GM18507 (cell line): Measurements from ENCODE around the gene RHBDF2.

Experiments used
- DNase-seq: peaks from one replicate; pipeline ENCODE4 v3.0.0; 2011; ENCODE audit warnings: low read depth; ENCODE audit not compliant: insufficient read length; ENCODE audit errors: extremely low spot score
- FAIRE-seq: peaks from 2 replicates; lab custom pipeline; 2011; peaks lifted over from hg19 to GRCh38; lab: Jason Lieb, UNC

The RHBDF2 gene

DNA sequence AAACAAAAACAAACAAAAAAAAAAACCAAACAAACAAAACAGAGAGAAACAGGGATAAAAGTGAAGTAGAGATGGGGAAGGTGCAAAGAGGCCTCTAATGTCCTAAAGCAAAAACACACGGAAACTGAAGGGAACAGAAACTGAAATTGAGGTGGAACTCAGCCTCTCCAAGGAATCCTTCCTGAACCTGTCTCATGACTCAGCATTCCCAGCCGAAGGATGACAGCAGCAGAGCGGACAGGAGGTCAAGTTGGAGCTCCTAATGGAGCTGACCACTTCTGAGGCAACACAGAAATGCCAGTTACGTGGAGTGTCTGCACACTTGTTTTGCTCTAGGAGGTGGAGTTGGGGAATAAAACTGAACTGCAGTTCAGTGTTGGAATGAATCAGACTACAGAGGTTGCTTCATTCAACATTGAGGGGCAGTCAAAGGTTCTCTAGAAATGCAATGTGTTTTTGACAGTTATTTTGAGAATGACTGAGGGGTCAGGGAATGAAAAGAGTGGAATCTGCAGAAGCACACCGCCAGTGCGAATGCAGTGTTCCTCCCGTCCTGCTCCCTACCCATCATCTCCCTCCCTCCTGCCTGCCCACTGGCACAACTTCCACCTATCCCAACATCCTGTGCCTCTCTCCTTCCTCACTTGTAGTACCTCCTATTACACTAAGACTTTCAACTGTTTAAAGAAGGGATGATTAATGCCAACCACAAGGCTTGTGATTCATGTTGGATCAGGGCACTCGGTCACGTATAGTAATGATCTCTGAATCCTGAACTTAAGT lies 54.6 kb downstream of the RHBDF2 start:
- FAIRE-seq (no peak), DNase-seq (no peak)

GRCh38 chr17:76445697-76446448 lies 55.4 kb downstream of the RHBDF2 start:
- FAIRE-seq, result no peak
- DNase-seq, result no peak

DNA sequence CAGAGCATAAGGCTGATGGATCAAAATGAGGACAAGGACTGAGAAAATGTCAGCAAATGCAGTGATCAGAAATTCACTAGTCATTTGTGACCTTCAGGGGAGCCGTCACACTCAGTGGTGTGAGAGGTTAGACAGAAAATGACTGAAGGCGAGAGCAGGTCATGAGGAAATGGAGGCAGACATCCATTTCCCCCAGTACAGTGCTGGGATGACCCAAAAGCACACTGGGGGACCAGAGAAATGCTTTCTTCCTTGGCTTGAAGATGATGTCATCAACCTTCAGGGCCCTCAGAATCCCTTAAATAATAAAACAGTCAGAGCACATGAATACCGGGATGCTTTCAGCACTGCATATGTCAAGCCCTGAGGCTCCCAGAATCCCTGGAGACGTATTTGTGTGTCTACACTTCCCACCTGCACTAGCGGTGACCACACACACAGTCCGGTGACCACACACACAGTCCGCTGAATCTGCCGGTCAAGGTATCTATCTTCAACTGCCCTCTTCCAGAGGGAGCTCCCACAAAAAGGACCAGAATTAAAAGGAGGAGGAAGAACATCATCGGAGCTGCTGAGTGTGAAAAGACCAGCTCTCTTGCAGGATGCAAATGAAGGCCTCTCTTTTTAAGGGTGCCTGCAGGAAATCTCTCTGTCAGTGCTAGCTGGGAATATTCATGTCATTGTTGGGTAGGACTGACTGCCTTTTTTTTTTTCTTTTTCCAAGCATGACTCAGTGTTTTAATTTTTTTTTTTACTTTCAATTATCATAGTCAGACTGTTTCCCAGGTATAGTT lies 56.5 kb downstream of the RHBDF2 start:
- DNase-seq (no peak), FAIRE-seq (no peak)

- FAIRE-seq (peak; percentile 35), DNase-seq (no peak)
These were observed 58.6 kb downstream of the RHBDF2 start for GRCh38 chr17:76442341-76443338.

- no peak for FAIRE-seq
These were observed 59.4 kb downstream of the RHBDF2 start for GRCh38 chr17:76441686-76442340.

GRCh38 chr17:76440751-76441362 lies 60.4 kb downstream of the RHBDF2 start:
- FAIRE-seq (no peak), DNase-seq (no peak)

More at GRCh38 chr17:76441686-76442340, 59.4 kb downstream of the RHBDF2 start:
- no peak for DNase-seq

DNA sequence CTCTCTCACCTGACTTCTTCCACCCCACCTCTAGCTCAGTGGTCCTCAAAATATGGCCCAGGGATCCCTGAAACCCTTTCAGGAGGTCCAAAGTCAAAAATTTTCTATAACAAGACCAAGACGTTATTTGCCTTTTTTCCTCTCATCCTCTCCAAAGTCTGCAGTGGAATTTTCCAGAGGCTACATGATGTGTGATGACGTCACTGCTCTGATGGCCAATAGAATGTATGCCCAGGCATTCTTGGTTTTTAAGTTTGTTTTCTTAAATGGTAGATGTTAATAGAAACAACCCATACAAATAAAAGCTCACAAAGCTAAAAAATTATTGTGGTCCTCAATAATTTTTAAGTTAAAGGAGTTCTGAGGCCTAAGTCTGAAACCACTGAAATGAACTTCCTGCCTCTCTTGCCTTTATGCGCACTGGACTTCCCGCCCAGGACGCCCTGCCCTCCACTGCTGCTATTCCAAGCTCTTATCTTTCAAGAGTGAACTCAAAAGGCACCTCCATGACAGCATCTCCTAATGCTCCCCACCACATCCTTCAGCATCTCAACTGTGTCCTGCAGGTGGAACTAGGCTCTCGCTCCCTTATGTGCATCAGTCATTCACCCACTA lies 61.8 kb downstream of the RHBDF2 start:
- FAIRE-seq (no peak), DNase-seq (no peak)

DNA sequence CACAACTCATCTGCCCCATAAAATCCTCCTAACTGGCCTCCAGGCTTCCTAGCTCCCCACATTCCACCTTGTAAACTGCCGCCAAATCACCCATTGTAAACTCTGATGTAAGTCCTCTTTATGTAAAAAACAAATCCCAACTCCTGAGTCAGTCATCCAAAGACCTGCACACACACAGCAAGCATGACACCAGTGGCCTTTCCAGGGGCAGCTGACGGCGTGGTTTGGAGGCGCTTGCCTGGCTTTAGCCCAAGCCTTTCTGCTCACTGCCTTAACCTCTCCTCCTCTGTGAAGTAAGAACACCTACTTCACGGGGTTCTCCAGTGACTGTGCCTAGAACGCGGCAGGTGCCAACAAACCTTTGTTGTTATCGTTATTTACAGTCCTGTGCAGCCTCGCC lies 62.3 kb downstream of the RHBDF2 start:
- DNase-seq (no peak), FAIRE-seq (no peak)

DNA sequence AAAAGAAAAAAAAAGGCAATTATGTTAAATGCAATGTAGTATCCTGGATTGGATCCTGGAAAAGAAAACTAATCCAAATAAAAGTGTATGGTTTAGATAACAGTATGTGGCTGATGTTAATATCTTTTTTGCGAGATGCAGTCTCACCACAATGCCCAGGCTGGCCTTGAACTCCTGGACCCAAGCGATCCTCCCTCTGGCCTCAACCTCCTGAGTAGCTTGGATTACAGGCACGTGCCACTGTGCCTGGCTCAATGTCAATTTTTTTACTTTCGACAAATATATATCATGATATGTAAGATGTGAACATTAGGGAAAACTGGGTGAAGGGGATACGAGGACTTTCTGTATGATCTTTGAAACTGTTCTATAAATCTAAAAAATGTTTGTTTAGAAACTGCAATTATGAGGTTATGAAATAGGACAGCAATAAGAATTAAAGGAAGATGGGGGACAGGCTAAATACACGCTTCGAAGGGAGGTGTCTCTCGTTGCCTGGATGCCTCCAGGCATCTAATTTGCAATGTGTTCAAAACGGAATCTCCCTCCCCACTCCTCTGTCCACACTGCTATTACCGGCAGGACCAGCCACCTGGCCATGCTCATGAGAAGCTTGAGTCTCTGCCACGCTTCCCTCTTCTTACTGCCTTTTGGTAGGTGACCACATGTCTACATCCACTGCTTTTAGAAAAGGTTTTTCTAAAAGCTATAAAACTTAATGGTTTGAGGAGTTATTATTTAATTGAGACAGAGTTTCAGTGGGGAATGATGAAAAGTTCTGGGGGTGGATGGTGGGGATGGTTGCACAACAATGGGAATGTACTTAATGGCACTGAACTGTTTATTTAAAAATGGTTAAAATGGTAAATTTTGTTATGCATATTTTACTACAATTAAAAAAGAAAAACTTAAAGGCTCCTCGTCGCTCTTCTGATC lies 63.5 kb downstream of the RHBDF2 start:
- FAIRE-seq (no peak), DNase-seq (no peak)

DNA sequence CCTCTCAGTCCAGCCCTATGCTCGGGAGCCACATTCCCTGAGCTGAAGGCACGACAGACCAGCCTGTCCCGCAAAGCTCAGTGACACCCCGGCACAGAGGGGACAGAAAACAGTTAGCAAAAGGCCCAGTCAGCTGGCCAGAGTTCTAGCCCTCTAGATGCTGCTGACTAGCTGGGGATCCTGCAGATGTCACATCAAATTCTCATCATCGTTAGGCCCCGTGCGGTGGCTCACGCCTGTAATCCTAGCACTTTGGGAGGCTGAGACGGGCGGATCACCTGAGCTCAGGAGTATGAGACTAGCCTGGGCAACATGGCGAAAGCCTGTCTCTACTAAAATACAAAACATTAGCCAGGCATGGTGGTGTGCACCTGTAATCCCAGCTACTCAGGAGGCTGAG lies 65.5 kb downstream of the RHBDF2 start:
- FAIRE-seq (no peak), DNase-seq (no peak)

- DNase-seq (no peak), FAIRE-seq (no peak)
These were observed 66.4 kb downstream of the RHBDF2 start for GRCh38 chr17:76434870-76435269.

DNA sequence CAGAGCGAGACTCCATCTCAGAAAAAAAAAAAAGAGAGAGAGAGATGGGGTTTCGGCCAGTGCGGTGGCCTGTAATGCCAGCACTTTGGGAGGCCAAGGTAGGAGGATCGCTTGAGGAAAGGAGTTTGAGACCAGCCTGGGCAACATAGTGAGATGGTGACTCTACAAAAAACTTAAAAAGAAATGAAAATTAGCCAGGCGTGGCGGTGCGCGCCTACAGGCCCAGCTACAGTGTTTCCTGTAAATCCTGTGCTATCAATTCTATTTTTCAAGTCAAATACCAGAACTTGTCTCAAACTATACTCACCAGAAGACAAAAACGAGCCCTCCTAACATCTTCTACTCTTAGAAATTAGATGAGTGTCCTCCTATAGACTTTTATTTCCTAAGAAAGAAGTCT lies 67.5 kb downstream of the RHBDF2 start:
- no peak for DNase-seq
- no peak for FAIRE-seq

DNA sequence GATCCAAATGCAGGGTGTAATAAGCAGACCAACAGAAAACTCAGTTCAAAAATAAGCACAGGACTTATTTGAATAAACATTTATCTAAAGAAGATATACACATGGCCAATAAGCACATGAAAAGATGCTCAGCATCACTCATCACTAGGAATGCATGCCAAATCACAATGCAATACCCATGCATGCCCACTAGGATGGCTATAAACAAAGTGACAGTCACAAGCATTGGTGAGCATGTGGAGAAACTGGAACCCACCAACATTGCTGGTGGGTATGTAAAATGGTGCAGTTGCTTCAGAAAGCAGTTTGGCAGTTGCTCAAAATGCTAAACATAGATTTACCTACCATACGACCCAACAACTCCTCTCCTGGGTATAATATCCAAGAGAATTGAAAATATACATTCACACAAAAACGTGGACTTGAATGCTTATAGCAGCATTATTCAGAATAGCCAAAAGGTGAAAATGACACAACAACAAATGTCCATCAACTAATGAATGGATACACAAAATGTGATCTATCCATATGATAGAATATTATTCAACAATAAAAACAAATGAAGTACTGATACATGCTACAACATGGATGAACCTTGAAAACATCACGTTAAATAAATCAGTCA lies 68.4 kb downstream of the RHBDF2 start:
- FAIRE-seq, result peak; percentile 67
- no peak for DNase-seq

DNA sequence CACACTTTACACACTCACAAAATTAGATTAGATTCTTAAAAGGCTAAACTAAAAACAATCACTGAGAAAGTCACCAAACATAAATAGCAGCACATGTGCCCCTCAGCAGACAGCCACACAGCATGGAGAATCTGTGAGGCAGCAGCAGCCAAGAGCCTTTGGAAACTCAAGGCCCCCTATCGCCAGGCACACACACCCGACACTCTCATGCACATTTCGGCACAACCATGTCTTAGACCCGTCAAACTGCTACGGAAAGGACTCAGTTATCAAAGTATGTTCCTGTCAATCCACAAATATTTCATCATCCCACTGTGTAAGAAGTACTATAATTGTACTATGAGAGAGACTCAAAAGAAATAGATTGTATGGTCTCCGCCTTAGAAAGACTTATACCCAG lies 69.2 kb downstream of the RHBDF2 start:
- DNase-seq, result no peak
- FAIRE-seq, result no peak

- DNase-seq (no peak), FAIRE-seq (no peak)
These were observed 69.7 kb downstream of the RHBDF2 start for GRCh38 chr17:76431509-76431908.

GRCh38 chr17:76428511-76428910 lies 72.7 kb downstream of the RHBDF2 start:
- FAIRE-seq (no peak), DNase-seq (no peak)
